Renal cortex interstitium (tissue), 11 donors: Measurements from ENCODE around the gene MYO5B. TPM values are rescaled to one million over a fixed set of nuclear protein-coding genes. Genes with fewer than 3 reads are reported as not detected.
"Not testable (repeated sequence)": the region's sequence is repeated elsewhere in the genome, so short reads cannot be mapped to it uniquely, and the experiment has no call there.

ENCODE experiments used
- DNase-seq, 11 donors: peaks; one replicate each; pipeline ENCODE4 v3.0.0-alpha.2; 2013; ENCODE audit warnings: low read depth in 9 of 11, low spot score in 4 of 11; ENCODE audit errors: extremely low read depth in 1 of 11
- polyA plus RNA-seq, 3 donors: library from polyadenylated mRNA; unstranded; fragments of 120-200 nt; gene quantifications; one replicate each; pipeline ENCODE4 v1.2.1, GENCODE V29; 2013; ENCODE audit not compliant: insufficient read length in 3 of 3

MYO5B gene
- polyA plus RNA-seq, 3 donors: 25.7 to 31.3 (median 27.1) TPM

DNA sequence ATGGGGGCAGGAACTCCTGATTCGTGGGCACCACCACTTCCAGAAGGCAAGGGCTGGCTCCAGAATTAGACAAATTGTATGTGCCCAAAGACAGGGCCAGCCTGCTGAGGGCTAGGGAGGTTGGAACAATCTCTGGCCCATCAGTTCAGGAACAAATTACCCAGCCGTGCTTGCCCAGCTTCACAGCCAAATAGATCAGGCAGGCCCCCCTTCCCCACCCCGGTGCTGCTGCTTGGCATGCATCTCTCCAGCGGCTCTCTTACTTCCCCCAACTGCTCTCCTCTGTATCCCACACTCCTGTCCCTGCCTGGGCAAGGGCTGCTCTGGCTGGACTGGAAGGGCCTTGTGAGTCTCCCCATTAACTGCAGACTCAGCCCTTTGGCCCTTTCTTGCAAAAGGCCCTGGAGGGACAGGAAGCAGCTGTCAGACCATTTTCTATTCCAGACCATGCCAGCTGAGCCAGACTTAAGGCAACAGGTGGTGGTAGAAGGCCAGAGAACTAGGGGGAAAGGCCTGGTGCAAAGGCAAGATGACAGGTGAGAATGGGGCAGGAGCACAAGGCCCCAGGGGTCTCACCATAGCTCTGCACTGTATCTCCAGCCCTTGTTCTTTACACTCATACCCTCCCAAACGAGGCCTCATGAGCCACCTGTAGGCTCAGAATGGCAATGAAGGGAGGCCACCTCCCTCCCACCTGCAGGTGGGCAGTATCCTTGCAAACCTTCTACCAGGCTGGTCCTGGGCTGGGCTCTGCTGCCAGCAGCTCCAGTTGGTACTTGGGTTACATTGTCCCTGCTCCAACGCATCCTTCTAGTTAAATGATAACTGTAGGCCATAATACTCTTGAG is 350.9 kb downstream of the MYO5B start:
- DNase-seq: no peak

DNA sequence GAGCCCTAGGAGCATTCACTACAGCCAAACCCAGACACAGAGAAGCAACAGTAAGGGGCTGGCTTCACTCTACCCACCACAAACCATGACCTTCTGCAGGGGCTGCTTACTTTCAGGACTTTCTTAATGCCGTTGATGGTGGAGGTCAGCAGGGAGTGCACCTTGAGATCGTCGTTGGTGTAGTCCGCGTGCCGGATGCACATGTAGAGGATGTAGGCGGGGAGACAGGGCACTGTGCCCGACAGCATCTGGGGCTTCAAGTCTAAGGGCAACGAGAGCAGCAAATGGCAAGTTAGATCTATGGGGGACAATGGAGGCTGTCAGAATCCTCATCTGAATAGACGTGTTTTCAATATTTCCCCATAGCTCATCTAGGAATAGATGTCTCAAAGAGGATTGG is 351.8 kb downstream of the MYO5B start:
- no peak for DNase-seq

GRCh38 chr18:49842656-49843055 is 352.3 kb downstream of the MYO5B start:
- no peak for DNase-seq

GRCh38 chr18:49841236-49842217 is 353.4 kb downstream of the MYO5B start:
- no peak for DNase-seq

DNA sequence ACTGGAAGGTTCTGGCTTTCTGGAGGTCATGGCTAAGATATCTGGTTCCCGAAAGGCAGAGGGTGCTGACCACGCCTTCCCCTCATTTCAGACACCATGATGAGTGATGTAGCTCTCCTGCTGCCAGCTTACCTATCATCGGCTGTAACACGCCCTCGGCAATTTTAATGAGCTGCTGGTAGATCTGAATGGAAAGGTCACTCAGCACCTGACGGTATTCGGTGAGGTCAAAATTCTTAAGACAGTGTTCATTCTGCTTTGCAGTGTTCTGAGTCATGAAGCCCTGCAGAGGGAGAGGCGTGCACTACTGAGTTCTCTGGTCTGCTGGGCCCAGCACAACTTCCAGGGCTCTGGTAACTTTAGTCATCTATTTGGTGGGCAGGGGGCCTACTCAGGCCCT is 355.9 kb downstream of the MYO5B start:
- DNase-seq: no peak

- DNase-seq: no peak
Measured at GRCh38 chr18:49838381-49838780, 356.6 kb downstream of the MYO5B start.

DNA sequence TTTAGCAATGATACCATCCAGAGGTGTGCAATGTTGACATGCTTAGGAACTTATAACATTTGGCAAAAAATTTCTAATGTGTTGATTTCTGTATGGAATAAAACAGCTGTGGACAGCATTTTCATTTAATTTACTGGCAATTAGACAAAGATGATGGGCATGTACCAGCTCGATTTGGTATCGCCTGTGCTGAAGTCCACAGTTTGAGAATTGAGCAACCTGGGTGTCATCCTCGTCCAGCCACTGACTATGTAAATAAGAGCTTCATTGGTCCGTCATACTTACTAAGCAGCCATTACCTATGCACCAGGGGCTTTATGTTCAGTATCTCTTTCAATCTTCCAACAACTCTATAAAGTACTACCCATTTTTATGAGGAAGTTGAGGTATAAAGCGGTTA is 357.1 kb downstream of the MYO5B start:
- no peak for DNase-seq

GRCh38 chr18:49837316-49837835 is 357.6 kb downstream of the MYO5B start:
- not testable (repeated sequence) for DNase-seq

DNA sequence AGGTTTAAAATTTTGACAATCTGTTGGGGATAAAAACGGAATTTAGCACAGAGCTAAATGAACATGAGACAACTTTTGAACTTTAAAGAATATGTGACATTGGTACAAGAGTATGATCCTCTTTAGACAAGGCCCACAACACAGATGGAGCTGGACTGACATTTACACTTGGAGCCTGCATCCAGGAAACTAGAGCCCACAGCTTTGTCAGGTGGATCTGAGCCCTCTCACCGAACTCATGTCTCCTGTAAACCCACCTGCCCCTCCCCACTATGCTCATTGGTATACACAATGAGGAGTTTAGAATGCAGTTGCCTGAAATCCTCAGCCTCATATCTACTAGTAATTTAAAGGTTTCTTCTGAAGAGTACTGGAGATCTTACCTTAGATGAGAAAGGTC is 359.5 kb downstream of the MYO5B start:
- no peak for DNase-seq

GRCh38 chr18:49834258-49834657 is 360.7 kb downstream of the MYO5B start:
- no peak for DNase-seq

DNA sequence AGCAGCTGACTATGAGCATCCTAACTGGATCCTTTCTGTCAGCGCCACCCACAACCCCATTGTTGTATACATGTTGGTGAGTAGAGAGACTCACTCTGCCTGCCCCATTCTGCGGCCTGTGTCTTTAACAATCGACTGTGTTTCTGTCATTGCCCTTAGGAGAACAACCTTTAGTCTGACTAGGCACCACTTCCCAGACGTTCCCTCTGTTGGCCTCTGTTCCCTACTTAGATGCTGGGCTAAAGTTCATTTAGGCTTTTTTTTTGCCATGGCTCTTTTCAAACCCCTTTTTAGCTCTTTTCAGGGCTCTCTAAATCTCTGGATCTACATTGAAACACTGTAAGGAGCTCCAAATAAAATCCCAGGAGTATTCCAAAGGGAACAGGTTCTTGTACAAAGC is 361.1 kb downstream of the MYO5B start:
- no peak for DNase-seq

- DNase-seq: no peak
Measured at GRCh38 chr18:49832221-49832647, 362.7 kb downstream of the MYO5B start.

GRCh38 chr18:49827996-49828395 is 367.0 kb downstream of the MYO5B start:
- no peak for DNase-seq

- DNase-seq: no peak
Measured at GRCh38 chr18:49819823-49820671, 374.9 kb downstream of the MYO5B start.

DNA sequence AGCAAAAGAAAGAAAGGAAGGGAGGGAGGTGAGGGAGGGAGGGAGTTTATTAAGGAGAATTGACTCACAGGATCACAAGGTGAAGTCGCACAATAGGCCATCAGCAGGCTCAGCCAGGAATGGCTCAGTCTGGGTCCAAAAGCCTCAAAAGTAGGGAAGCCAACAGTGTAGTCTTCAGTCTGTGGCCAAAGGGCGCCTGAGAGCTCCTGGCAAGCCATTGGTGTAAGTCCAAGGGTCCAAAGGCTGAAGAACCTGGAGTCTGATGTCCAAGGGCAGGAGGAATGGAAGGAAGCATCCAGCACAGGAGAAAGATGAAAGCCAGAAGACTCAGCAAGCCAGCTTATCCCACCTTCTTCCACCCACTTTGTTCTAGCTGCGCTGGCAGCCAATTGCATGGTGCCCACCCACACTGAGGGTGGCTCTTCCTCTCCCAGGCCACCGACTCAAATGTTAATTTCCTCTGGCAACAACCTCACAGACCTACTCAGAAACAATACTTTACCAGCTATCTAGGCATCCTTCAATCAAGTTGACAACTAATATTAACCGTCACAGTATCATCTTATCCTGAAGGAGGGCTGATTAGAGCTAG is 375.8 kb downstream of the MYO5B start:
- no peak for DNase-seq

DNA sequence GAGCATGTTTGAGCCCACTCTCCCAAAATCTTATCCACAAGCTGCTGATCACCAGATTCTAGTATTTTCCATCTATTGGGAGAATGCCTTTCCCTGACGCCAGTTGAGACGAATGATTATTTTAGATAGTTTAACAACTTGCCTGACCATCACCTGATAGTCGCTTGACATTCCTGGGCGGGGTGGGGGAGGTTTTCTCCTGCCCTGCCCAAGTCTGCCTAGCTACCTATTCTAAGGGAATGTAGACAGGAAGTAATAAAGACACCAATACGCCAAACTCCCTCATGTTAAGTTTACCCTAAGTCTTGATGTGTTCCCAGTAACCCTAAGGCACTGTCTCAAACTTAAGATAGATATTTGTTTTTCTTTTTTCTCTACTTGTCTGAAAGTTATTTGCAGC is 377.0 kb downstream of the MYO5B start:
- DNase-seq: no peak

GRCh38 chr18:49815927-49816326 is 379.0 kb downstream of the MYO5B start:
- no peak for DNase-seq

GRCh38 chr18:49814147-49814499 is 380.8 kb downstream of the MYO5B start:
- peak in 8 of 11 donors; percentile 26 to 62 (median 48) for DNase-seq
